ES-I3 (cell line): Measurements from ENCODE around the gene HOXB4.
A peak's percentile ranks its signal among the peaks of the same experiment; 100 is the strongest.

Source experiments
- H3K36me3 ChIP-seq: 2 replicates; pipeline ENCODE4 v1.6.1; 2013; ENCODE audit warnings: mild to moderate bottlenecking, low read length, control low read depth, moderate library complexity; ENCODE audit not compliant: insufficient read depth
- H3K4me1 ChIP-seq: 2 replicates; pipeline ENCODE4 v1.6.1; 2013; ENCODE audit warnings: mild to moderate bottlenecking, control low read depth, low read length; ENCODE audit not compliant: insufficient read depth
- H3K9ac ChIP-seq: 2 replicates; pipeline ENCODE4 v1.6.1; 2013; ENCODE audit warnings: low read depth, mild to moderate bottlenecking, low read length, moderate library complexity
- H3K9me3 ChIP-seq: 2 replicates; pipeline ENCODE4 v1.6.1; 2013; ENCODE audit warnings: mild to moderate bottlenecking, low read length, moderate library complexity; ENCODE audit not compliant: control insufficient read depth, insufficient read depth

The HOXB4 gene

DNA sequence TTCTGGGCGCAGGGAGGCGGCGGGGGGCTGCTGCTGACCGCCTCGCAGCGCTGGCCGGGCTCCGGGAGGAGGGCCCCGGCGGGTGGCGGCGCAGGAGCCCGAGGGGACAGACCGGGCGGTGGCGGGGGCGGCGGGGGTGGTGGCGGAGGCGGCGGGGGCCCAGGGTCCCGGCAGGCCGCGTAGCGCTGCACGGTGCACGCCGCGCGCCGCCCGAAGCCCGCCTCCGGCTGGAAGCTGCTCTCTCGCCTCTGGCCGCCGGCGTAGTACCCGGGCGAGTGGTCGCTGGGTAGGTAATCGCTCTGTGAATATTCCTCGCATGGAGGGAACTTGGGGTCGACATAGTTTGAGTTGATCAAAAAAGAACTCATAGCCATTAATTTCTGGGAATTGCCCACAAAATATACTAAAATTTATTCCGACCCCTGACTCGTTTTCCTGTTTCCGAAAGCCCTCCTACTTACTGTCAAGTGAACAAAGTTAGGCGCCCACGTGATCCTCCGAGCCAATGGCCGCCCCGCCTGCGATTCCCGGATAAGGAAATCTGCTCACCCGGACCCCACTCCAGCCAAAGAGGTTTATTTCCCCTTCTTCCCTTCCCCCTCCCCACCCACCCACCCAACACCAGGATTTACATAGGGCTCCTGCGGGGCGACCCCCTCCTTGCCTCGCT, at the start of gene HOXB4:
Gene HOXB4 (minus strand): TSS at position 405 of the 670 bp plus-strand sequence. CDS start 31 bp downstream, at position 374.
- Histone ChIP-seq H3K9me3 (no peaks in the 10 kb centered on the region), H3K9ac (peak within 1 kb of the TSS; percentile 60; the same call in 1 of the 2 replicates), H3K36me3 (no peaks in the 10 kb centered on the region), H3K4me1 (peaks cover 8% of the 10 kb centered on the region)

DNA sequence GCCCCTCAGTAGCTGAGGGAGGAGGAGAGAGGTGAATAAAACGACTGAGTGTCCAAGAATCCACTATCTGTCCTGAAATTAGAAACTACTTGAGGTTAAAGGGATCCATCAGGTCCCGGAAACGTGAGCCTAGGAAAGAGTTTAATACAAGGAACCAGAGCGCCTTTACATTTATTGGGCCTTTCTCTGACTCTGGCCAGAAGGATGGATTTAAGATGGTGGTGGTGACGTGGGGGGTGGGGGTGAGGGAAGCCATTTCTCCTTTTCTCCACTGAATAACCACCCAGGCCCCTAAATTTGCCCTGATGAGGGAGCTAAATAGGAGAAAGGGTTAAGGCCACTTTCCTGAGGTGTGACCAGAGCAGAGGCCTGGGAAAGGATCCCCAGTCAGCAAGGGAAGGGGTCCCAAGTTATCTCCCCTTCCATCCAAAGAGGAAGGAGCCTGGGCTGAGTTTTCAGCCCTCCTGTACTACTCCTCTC, 49.0 kb upstream of the HOXB4 start:
- Histone ChIP-seq H3K4me1 (peaks cover 5% of the 10 kb centered on the region; the same call in 1 of the 2 replicates), H3K9ac (no peak overlapping the region)

DNA sequence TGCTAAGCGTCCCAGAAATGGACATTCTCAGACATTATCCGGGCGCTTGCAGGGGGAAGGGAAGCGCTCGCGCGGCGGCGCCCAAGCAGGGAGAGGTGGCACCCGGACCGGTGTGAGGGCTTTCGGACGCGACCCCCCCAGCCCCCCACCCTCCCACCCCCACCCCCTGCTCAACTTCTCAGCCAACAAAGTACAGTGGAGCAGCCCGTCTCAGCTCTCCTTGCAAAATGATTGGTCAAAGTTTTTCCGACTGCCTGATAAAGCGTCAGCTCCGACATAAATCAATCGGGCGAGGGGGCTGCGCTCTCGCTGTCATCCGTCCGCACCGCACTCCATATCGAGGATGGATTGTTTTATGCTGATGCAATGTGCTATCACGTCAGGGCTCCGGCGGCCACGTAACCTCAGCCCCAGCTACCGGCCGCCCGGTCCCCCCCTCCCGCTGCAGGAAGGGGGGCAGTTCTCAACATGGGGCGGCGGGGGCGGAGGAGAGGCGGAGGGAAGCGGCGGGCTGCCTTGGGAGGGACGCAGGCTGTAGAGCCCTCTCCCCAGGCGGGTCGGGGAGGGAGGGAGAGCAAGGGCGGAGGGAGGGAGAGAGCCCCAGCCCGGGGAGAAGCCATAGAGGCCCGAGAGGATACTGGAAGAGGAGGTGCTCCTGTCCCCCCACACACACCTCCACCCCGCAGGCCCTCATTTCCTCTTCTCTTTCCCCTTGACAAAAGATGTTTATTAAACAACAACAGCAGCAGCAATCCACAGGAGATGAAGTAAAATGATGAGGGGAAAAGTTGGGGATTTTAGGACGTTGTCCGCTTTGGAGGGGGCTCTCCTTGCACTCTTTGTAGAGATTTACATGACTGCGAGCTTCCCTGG, 48.3 kb upstream of the HOXB4 start, which contains the start of gene HOXB9:
Gene HOXB9 (minus strand): TSS at position 114 of the 873 bp plus-strand sequence. CDS start 89 bp downstream, at position 25.
- Histone ChIP-seq H3K9me3 (no peaks in the 10 kb centered on the region), H3K36me3 (no peaks in the 10 kb centered on the region), H3K9ac (peak within 1 kb of the TSS; percentile 44; the same call in 1 of the 2 replicates), H3K4me1 (peaks cover 4% of the 10 kb centered on the region; the same call in 1 of the 2 replicates)

More for the DNA sequence above, 49.0 kb upstream of the HOXB4 start:
- H3K36me3 ChIP-seq, result no peaks in the 10 kb centered on the region
- no peaks in the 10 kb centered on the region for H3K9me3 ChIP-seq

DNA sequence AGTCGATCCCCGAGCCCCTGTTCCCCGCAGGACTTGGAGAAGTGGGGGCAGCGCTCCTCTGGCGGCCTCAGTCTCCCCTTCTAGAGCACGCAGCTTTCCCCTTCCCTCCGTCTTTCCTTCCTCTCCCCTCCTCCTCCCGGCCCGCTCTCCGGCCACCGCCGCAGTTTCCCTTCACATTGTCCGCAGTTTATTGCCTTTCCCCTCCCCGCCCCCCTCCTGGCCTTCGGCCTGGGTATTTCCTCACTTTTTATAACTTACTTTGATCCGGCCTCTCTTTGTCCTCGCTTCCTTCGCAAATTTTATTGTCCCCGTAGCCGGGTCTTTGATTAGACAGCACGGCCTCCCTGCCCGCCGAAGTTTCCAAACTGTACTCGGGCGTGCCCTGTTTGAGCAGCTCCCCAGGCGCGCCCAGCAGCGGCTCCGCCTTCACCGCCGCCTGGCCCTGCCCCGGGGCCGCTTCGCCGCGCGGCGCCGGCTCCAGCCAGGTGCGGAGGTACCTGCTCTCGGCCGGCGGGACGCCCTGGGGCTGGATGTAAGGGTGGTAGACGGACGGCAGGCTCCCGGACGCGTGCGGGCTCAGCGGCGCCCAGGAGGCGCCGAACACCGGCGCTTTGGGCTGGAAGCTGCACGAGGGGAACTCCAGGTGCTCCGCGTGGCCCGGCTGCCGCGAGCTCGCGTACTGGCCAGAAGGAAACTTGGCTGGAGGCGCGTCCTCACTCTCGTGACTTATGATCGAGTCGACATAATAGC, 47.5 kb upstream of the HOXB4 start:
- Histone ChIP-seq H3K36me3 (no peaks in the 10 kb centered on the region), H3K9me3 (no peaks in the 10 kb centered on the region), H3K4me1 (peaks cover 6% of the 10 kb centered on the region), H3K9ac (peak overlapping the region; percentile 44; the same call in 1 of the 2 replicates)

DNA sequence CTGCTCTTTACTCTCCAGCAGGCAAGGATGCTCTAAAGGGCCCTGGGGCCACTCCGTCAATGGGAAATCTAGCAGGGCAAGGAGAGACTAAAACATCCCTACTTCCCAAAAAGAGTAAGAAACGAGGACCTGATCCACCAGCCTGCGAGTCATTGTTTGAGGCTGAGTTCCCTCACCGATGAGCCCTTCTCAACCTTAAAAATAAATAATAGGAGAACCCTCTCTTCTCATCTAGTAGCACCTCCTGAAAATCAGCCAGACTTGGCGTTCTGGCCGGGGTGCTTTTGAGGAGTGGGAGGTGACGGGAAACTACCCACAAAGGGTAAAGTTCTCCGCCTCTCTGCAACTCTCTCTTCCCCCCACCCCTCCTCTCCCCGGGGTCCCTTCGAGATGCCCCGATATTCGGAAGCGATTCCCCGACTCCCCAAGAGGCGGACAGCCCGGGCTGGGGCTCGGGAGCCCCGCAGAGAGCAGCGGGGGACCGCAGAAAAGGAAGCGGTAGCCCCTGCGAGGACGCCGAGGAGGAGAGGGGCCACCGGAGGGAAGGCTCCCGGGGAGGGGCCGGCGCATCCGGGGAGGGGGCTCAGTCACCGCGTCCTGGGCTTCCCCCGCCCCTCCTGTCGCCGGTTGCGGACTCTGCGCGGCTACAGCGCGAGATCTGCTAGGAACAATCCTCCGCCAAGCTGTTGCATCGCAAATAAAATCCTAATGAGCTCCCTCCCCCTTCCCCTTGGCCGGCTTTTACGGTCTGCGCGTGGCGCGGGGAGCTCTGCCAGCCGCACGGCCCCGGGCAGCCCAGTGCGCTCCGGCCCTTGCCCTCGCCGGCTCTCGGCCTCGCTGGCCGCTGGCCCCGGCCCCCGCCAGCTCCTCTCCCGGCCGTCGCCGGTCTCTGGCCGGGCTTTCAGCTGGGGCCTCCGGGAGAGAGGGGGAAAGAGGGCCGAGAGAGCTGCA, 46.7 kb upstream of the HOXB4 start:
- Histone ChIP-seq H3K9ac (peak overlapping the region; percentile 44; the same call in 1 of the 2 replicates), H3K9me3 (no peaks in the 10 kb centered on the region), H3K36me3 (no peaks in the 10 kb centered on the region), H3K4me1 (peaks cover 8% of the 10 kb centered on the region)

DNA sequence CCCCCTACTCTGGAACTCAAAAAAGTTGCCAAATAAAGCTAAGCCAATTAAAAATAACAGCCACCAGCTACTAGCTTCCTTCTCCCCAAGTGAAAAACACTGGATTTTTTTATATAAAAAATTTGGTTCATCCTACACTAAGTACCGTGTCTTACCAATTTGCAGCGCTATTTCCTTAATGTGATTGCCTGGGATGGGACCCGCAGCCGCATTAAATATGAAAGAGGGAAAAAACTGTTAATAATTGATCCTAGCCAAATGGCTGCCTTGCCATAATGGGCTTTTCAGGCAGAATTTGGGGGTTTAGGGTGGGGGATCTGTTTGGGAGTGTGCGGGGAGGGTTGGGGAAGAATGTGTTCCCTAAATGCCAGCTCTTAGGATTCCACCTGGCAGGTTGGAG, 46.0 kb upstream of the HOXB4 start:
- H3K9me3 ChIP-seq, result no peaks in the 10 kb centered on the region
- H3K36me3 ChIP-seq, result no peaks in the 10 kb centered on the region
- peaks cover 8% of the 10 kb centered on the region for H3K4me1 ChIP-seq
- H3K9ac ChIP-seq, result no peak overlapping the region

DNA sequence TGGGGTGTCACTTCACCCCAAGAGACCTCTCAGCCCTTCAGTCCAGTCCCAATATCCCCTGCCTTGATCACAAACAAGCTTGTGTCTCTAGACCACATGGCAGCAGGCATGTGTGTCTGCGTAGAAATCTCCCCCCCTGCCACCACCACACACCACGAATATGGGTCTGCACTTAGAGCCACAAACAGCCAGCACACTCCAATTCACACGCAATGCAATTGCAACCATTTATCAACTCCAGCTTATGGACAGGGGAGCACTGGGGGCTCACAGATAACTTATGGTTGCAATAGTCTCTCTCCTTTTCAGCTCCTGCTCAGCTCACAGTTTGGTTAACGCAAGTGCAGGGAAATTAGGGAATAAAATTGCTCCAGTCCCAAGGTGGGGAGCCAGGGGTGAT, 45.4 kb upstream of the HOXB4 start:
- Histone ChIP-seq H3K9ac (no peak overlapping the region), H3K4me1 (peaks cover 8% of the 10 kb centered on the region), H3K36me3 (no peaks in the 10 kb centered on the region), H3K9me3 (no peaks in the 10 kb centered on the region)

DNA sequence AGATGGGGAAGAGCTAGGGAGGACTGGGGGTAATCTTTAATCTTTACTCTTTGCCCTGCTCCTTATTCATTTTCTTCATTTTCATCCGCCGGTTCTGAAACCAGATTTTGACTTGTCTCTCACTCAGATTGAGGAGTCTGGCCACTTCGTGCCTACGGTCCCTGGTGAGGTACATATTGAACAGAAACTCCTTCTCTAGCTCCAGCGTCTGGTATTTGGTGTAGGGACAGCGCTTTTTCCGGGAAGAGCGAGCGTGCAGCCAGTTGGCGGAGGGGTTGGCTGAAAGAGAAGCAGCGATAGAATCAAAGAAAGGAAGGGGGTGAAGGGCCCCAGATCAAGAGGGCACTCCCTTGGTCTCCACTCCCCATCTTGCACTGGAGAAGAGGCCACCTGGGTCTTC, 44.7 kb upstream of the HOXB4 start:
- Histone ChIP-seq H3K4me1 (peaks cover 12% of the 10 kb centered on the region), H3K36me3 (no peaks in the 10 kb centered on the region), H3K9ac (no peak overlapping the region), H3K9me3 (no peaks in the 10 kb centered on the region)

DNA sequence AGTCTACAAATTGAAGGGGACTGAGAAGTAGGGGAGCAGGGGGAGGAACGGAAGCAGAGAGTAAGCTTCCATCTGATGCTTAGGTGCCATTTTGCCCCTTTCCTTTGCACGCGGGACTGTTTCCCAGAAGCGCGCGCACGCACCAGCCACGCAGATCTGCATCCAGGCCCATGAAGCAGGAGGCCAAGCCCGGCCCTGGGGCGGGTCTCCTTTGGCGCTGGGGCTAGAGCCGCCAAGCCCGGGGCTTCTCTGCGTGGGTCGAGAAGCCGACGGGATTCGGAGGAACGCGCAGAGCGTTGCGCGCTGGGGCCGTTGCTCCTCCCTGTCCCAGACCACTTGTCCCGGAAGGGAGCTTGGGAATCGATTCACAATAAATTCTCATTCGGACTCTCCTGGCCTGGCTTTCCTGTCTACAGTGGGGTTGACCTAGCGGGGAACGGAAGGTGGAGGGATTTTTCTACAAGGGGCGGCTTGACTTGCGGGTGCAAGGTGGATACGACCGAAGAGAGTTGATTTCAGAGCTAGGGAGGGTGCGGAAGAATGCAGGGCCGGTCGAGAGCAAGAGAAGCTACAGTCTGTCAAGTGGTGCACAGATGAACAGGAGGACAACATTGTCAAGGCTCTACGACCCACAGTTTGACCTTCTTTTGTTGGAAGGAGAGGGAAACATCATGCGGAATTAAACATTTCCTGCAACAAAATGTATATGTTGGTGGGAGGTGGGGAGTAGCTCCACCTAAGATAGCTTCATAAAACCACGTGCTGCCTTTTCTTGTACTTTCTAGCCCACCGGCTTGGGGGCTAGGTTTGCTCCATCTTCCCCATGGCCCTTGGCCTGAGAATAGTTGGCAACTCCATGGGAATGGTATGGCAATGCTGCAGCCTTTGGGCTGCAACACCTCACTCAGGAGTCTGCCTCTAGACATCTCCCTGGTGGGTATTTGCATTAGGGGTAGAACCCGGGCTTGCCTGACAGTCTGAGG, 43.6 kb upstream of the HOXB4 start:
- no peaks in the 10 kb centered on the region for H3K9me3 ChIP-seq
- H3K4me1 ChIP-seq, result peaks cover 8% of the 10 kb centered on the region
- H3K36me3 ChIP-seq, result no peaks in the 10 kb centered on the region
- H3K9ac ChIP-seq, result no peak overlapping the region

DNA sequence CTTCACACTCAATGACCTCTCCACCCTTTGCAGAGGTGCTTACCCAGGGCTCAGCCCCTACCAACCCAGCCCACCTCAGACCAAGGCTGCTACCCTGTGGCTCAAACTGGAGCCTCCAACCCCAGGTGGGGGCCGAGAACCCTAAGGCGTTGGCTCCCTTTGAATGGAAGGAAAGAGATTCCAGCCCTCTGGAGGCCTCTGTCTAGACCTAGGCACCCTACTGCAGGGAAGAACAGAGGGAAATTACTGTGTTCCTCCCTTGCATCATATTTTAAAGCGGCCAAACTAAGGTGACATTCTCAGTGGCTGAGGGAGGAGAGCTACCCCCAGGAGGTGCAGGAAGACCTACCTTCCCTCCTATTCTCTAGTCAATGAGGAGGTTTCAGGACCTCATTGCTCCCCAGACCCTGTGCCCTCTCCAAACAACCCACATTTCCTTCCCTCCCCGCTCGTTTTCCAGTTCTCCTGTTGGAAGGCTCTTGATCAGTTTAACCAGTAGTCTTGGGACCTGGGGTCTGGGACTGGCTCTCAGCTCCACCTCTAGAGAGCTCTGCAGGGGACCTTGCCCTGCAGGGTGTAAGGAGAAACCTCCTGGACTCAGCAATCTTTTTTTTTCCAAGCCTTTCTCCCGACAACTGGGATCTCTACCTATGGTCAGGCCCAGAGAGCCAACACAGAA, 42.5 kb upstream of the HOXB4 start:
- Histone ChIP-seq H3K9me3 (no peaks in the 10 kb centered on the region), H3K36me3 (no peaks in the 10 kb centered on the region), H3K4me1 (peaks cover 8% of the 10 kb centered on the region), H3K9ac (no peak overlapping the region)

DNA sequence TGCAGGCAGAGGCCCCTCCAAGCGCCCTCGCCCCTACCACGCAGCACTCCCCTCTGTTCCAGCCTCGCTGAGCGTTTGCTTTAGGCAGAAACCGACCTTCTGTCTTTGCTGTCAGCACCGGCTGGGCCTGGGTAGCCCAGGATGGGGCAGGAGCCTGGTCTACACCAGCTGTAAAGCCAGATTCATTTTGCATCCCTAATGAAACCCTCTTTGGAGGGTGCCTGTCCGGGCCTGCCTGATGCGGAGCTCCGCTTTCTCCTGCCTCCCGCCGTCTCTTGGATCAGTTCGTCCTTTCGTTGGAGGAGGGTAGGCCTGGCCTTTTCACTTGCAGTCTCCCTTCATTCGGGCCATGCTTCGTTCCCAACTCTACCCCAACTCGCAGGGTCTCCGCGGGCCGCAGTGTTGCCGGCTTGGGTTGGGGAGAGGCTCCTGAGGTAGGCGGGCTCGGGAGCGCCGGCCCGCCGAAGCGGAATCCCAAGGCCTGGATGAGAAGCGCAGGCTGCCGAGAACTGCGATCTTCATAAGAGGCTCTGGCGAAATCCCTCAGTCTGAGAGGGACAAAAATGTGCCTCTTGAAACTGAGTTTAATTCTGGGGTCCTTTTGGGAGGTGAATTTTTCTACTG, 41.8 kb upstream of the HOXB4 start:
- Histone ChIP-seq H3K9ac (no peak overlapping the region; the same call in 1 of the 2 replicates), H3K4me1 (peaks cover 8% of the 10 kb centered on the region), H3K36me3 (no peaks in the 10 kb centered on the region), H3K9me3 (no peaks in the 10 kb centered on the region)
